NK-92 (cell line): Measurements from ENCODE around the gene CA7.
"Not testable (repeated sequence)": the region's sequence is repeated elsewhere in the genome, so short reads cannot be mapped to it uniquely, and the experiment has no call there.

ENCODE experiments used
- DNase-seq: peaks from one replicate; lab custom pipeline; 2025; ENCODE audit not compliant: unreplicated experiment; lab: John Stamatoyannopoulos, UW

Gene CA7

DNA sequence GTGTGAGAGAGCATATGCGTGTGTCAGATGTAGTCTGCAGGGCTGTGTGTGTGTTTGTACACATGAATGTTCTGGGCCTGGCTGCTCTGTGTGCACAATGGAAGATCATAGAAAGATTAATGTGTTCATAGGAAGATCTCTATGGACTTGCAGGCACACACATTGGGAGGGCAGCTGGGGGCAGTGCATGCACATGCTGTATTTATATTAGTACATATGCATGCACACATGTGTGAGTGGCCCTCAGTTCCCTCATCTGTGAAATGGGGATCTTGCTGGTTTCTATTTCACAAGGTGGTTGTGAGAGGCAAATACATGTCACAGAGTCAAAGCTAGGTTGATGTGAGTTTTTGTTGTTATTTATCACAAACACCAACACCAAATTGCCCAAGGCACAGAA lies 2.1 kb downstream of the CA7 start:
- no peak for DNase-seq

DNA sequence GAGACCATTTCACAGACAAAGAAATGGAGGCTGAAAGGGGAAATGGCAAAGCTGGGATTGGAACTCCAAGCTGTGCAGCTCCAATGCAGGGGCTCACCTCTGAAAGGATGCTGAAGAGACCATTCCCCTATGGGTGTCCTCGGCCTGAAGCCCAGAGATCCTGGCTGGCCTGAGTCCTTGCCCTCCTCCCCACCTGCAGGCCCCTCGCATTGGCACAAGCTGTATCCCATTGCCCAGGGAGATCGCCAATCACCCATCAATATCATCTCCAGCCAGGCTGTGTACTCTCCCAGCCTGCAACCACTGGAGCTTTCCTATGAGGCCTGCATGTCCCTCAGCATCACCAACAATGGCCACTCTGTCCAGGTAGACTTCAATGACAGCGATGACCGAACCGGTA lies 2.6 kb downstream of the CA7 start:
- no peak for DNase-seq

DNA sequence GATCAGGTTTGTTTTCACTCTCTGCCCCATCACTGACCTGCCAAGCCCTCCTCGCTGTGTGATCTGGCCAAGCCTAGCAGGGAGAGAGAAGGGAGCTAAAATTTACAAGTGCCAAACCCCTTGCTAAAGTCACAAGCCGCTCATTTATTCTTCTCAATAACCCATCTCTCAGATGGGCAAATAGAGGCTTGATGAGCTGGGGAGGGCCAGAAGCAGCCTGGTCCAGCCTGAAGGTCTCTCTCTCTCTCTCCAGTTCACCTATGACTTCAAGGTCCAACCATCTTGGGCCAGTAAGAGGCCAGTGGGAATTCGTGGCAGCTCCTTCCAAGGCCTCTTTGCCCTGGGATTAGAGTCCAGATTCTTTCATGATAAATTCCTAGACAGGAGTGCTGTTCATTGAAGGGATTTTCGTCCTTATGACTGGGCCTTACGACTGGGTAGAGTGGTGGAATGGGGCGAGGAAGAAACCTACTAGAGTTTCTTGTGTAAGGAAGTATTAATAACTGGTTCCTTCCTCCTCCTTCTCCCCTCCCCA lies 3.4 kb downstream of the CA7 start:
- DNase-seq: no peak

DNA sequence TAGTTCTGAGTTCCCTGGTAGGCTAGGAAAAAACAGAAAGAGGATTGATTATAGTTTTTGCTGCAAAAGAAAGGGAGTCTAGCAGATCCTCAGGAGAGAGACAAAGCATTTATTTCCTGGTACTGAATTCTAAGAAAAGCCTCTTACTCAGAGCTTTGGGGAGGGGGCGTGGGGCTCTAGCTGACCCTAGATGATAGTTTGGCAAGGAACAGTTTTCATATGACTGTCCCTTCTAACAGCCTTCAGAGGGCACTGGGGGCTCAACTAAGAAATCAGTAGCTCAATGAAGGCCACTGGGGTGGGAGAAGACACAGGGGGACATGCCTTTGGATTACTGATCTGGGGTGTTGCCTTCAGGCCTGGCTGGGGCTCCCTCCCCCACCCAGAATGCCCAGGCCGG lies 4.0 kb downstream of the CA7 start:
- DNase-seq: no peak

DNA sequence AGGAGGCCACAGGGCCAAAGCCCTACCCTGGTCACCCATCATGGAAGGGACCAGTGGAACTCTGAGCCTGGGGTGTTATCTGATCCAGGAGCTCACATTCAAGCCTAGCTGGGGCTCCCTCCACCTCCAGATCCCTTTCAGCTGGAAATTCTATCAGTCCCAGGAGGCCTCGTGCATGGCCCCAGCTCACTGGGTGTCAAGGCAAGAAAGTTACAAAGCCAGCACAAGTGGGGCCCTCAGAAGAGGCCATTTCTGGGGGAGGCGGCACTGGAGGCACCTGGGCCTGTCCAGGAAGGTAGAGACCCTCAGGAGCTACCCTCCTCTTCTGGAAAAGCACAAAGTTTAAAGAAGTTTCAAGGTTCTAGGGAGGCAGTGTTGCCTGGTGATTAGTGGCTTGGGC lies 4.8 kb downstream of the CA7 start:
- no peak for DNase-seq

DNA sequence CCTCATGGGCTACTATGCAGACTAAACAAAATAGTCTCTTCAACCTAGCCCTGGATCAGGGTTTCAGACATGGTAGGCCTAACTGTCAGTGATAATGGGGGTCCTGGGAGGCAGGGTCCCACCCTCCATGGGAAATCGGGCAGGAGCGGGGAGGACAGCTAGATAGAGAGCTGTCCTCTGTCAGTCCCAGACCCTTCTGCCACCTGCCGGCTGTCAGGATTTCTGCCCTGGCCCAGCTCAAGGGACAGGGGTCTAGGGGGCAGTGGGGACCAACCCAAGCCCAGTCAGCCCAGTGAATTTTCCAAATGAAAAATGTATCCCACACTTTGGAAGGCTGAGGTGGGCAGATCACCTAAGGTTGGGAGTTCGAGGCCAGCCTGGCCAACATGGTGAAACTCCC lies 5.3 kb downstream of the CA7 start:
- no peak for DNase-seq

DNA sequence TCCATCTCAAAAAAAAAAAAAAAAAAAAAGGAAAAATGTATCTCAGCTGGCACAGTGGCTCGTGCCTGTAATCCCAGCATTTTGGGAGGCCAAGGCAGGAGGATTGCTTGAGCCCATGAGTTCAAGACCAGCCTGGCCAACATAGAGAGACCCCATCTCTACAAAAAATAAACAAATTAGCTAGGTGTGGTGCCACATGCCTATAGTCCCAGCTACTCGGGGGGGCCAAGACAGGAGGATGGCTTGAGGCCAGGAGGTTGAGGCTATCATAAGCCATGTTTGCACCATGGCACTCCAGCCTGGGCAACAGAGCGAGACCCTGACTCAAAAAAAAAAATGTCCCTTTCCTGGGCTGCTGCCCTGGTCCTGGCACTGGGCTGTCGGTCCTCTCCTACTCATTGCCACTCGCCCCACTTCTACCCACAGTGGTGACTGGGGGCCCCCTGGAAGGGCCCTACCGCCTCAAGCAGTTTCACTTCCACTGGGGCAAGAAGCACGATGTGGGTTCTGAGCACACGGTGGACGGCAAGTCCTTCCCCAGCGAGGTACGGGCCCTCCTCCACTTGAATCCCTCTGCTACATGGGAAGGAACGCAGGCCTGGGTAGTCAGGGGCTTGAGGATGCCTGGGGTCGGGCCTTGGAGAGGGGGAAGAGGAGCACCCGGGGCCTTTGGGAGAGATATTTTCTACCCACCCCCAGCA lies 6.1 kb downstream of the CA7 start:
- DNase-seq: no peak

DNA sequence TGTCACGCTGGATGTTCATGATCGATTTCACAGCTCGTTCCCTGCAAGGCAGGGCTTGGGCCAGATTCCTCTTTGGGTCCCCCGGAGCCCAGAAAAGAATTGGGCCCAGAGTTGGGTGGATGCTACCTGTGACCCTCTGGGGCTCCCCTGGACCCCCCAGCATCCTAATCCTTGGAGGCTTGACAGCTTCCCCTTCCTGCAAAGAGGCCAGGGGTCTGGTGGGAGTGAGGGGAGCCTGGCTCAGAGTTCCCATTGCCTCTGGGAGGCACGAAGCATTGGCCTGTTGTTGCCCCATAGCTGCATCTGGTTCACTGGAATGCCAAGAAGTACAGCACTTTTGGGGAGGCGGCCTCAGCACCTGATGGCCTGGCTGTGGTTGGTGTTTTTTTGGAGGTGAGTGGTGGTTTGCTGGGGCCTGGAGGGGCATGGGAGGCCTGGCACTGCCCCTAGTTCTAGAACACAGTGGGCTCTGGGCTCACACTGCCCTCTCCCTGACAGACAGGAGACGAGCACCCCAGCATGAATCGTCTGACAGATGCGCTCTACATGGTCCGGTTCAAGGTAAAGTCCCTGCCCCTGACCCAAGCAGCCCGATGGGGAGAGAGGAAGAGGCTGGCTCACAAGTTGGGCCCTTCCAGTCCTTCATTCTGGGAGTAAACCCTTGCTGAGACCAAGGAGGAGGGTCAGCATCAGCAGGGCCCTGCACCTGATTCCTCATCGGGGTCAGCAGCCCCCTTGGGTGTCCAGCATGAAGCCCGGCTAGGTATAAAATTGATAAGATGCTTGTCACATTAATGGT lies 7.2 kb downstream of the CA7 start:
- DNase-seq: no peak

DNA sequence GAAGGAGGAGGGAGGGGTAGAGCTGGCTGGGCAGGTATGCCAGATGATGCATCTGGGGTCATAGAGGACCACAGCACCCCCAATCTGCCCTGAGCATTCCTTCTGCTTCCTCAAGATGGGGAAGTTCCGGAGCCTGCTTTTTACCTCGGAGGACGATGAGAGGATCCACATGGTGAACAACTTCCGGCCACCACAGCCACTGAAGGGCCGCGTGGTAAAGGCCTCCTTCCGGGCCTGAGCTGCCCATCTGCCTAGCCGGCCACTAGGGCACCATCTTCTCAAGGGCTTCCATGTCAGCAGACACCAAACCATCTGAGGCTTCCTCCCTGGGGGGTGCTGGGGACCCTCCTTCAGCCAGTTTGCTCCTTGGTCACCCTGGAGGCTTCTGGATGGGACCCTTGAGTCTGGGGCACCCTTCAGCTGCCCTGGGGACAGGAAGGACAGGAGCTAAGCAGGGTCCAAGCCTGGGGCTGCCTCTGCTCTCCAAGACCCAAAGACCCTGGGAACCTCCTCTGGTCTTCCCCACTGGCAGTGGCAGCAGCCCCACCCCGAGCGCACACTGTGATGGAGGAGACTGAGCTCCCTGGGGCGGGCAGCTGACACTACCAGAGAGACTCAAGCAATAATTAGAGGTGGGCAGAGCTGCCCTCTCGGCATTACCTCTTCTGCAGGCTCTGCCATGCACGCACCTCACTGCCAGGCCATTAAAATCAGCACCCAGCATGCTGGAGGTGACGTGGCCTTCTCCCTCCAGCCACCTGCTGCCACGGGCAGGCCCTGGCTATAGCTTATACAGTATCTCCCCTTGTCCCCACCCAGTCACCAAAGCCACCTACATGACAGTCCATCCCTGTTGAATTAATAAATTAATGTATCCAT lies 9.3 kb downstream of the CA7 start:
- no peak for DNase-seq

DNA sequence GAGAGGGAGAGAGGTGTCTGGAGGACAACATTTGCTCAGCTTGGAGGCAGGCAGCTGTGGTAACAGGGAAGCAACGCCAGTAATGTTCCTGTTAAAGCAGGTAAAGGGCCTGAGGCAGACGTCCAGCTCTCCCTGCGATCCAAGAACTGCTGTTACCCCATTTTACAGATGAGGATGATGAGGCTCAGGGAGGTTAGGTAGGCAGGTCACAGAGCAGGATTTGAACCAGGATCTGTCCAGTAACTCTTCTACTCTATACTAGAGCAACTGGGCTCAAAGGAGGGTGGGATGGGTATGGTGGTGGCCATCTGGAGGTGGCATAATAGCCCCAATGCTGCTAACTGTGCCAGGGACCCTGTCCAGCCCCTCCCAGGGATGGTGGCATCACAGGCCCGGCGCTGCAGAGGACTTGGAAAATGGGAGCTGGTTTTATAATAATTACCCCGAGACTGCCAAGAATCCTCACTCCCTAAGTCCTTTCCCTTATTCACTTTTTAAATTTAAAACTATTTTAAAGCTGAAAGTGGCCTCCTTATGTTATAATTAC lies 12.0 kb downstream of the CA7 start:
- no peak for DNase-seq

DNA sequence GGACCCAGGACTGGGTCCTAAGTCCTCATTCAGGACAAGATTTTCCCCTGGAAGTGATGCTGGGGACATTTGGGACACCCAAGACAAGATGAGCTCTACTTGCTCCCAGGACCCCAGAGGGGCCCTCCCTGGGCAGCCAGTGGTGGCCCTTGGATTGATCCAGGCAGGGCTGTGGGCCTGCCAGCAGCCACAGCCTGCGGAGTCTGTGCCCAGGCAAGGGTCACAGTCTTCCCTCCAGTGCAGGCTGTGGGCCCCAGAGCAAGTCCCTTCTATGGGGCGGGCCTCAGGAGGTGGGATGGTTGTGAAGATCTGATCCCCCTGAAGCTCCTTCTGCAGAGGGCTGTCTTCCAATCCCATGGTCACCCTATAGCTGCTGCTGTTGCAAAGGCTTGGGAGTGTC lies 12.6 kb downstream of the CA7 start:
- DNase-seq: no peak

DNA sequence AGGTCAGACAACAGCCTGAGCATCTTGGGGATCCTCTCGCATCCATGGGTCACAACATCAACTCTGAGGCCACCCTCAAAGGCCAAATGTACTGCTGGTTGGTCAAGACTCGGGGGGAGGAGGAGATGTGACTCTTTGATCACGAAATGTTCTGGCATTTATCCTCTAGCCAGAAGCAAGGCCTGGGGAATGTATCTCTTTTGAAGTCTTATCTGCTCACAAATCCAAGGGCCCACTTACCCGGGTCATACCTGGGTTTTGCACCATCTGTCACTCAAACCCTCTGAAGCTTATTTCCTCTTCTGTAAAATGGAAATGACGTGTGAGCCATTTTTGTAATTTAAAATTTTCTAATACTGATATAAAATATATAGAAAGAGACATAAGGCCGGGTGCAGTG lies 13.2 kb downstream of the CA7 start:
- no peak for DNase-seq

DNA sequence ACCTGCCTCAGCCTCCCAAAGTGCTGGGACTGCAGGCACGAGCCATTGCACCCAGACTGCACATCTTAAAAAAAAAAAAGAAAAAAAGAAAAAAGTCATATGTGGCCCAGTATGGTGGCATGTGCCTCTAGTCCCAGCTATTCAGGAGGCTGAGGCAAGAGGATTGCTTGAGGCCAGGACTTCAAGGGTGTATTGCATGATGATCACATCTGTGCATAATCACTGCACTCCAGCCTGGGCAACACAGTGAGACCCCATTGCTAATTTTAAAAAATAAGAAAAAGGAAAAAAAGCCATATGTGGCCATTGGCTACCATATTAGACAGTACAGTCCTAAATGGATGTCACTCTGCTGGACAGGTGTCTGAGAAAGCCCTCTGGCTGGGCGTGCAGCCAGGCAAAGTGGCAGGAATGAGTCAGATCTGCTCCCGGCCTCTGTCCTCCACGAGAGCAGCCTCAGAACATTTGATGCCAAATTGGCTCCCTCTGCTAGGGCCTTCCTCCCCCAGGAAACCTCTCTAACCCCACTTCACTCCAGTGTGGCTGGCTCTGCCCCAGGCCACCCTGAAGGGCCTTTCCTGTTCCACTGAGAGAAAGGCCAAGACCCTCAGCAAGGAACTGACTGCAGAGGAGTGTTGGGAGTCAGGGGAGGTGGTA lies 14.7 kb downstream of the CA7 start:
- DNase-seq: no peak

DNA sequence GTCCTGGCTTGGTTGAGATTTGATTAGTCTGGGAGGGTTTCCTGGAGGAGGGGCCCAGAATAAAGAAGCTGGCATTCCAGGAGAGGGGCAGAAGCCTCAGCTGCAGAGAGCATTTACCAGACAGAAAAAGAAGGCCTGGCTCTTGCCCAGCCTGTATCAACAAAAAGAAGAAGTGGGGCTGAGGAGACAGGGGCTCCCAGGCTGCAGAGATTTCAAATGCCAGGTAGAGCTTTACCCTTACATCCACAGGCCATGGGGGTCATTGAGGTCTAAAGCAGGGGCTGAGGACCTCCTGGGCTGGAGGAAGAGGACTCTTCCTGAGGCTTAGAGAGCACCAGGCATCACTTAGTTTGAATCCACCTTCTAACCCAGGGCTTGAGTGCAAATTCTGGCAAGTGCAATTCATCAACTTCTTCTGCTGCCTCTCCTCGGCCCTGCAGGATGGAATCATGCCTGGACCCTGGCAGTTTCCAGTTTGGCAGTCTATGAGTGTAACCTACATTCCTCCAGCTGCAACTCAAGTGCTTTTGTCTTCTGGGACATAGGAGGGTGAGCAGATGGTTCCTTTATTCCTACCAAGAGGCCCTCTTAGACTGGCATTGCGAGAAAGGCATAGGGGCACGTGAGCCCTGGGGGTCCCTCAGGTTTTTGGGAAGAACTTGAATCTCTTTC lies 15.3 kb downstream of the CA7 start:
- no peak for DNase-seq

DNA sequence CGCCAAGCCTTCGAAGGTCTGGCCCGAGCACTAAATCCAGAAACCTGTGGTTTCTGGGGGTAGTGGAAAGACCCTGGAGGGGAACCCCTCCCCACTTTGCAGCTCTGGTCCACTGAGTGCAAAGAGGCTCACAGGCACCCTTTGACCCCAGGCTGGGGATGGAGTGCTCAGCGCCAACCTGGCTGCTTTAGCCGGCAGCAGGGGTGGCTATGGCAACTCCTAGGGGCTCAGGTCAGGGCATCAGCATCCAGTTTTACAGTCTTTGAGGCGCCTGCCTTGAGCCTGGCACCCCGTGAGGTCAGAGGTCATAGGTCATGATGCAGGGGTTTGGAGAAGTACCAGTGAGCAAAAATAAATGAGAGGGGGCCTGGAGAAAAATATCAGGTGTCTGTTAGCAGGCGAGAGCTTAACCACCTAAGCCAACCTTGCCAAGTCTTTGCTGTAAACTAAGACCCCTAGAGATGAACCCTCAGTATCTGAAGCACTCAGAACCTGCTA lies 17.9 kb downstream of the CA7 start:
- no peak for DNase-seq

DNA sequence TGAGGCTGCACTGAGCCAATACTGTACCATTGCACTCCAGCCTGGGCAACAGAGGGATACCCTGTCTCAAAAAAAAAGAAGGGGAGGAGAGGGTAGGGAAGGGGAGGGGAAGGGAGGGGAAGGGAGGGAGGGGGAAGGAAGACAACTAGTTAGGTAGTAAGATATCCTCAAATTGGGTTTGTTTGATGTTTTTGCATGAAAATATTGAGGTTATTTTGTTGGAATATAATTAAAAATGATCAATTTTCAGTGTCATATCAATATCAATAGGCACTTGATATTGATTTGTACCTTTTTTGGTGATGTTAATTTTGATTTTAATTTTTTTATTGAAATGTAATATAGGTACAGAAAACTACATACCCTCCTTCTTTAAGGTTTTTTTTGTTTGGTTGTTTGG lies 19.5 kb downstream of the CA7 start:
- no peak for DNase-seq

DNA sequence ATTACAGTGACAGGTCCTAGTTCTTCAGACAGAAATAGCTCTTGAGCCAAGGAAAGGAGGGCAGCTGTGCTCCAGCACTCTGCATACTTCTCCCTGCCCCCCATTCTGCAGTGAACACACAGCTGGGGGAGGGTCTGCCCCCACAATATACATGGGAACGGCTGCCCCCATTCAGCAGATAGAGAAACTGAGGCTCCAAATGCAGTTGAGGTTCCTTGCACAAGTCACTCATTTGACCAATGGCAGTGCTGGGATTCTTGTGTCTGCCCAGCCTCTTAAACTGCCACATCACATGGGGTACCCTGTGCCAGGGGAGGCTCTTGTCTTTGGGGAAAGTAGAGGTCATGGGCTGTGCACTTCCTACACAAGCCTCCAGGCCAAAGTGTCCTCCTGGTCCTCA lies 25.2 kb downstream of the CA7 start:
- DNase-seq: no peak

DNA sequence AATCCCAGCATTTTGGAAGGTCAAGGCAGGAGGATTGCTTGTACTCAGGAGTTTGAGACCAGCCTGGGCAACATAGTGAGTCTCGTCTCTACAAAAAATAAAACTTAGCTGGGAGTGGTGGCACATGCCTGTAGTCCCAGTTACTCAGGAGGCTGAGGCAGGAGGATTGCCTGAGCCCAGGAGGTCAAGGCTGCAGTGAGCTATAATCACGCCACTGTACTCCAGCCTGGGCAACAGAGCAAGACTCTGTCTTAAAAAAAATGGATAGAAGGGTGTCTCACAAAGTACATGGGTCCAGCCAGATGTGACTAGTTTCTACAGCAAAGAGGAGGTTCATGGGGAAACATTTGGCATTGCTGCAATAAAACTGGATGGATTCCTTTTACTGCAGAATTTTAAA lies 27.1 kb downstream of the CA7 start:
- DNase-seq: not testable (repeated sequence)

DNA sequence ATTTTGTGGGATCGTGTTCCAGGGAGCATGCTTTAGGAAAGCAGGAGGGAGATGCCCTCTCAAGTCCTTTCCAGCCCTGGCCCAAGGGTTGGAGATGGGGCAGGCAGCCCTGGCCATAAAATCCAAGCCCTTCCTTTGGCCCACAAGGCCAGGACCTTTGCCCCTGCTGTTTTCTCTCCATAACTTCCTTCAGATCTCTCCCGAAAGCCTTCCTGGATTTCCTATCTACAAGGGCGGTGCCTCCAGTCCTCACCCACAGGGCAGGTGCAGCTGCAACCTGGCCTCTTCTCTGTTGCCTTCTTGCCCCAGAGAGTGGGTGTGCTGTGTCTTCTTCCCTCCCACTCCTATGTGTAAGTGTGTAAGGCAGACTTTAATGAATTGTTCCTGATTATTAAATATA lies 27.6 kb downstream of the CA7 start:
- DNase-seq: no peak

DNA sequence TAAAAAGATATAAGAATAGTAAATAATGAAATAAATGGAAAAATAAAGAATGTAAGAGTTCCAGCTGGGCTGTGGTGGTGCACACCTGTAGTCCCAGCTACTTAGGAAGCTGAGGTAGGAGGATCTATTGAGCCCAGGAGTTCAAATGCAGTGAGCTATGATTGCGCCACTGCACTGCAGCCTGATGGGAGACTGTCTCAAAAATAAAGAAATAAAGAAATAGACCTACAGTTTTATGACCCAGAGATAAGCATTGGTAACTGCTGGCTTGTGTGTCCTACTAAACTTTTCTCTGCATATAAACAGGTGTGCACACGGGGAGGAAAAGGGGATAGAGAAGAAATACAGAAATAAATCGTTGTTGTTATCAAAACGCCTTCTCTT lies 28.3 kb downstream of the CA7 start:
- no peak for DNase-seq
